ENCODE measurements around the gene NAT8L. TPM values are rescaled to one million over a fixed set of nuclear protein-coding genes. Genes with fewer than 3 reads are reported as not detected.

NAT8L gene
- total and polyA plus RNA-seq, 2 of the 13 experiments (the other 11 are each of a cell fraction or from before 2014, with no cell fraction given) = 2.2 to 3.3 TPM

GRCh38 chr4:2054217-2054616 lies 4.9 kb upstream of the NAT8L start (continued):
- TF ChIP-seq NONO (IDR thresholded peaks at IDR 0.05) = no peak
- TF ChIP-seq NONO (CRISPR knock-in tag; conservative IDR thresholded peaks at IDR 0.05) = no peak

GRCh38 chr4:2057382-2058065 lies 1.6 kb upstream of the NAT8L start:
- DNase-seq (ENCODE audit: low spot score) (no peak), ATAC-seq (no peak), FAIRE-seq (no peak)
- H3K27me3 ChIP-seq (ENCODE audit: control insufficient read depth in 1 of 2, insufficient read depth in 2 of 2, low read length in 2 of 2) = peaks cover 0 to 15% of the 10 kb centered on the region in 2 experiments; a peak in 4 of 5 replicates
- CTCF ChIA-PET (ENCODE audit: low intra/inter-chr PET ratio, low total read pairs) = no interaction called here
- POLR2A ChIA-PET = interaction anchor here (1.5 kb wide), 1 partner anchor 48 kb away, joined by 5 read pairs; no protein-coding TSS in a partner anchor
- H3K9me3 ChIP-seq (ENCODE audit: low read length) = no peaks in the 10 kb centered on the region
- 72% methylated on average over 26 of the region's 26 CpGs for WGBS (ENCODE audit: low lambda C conversion rate)
- intact Hi-C loops (cut with micrococcal nuclease; ENCODE audit: unreplicated experiment) = no loop called here
- no peak overlapping the region for H3K27ac ChIP-seq (ENCODE audit: extremely low read length, insufficient read depth, low read length)
- peaks cover 21% of the 10 kb centered on the region for H3K4me1 ChIP-seq (ENCODE audit: insufficient read depth, low read length)
- H3K4me3 ChIP-seq (replicated peaks in 1 of 3; ENCODE audit: insufficient read depth in 1 of 3, low read depth in 2 of 3, low read length in 3 of 3) = no peak overlapping the region
- in situ Hi-C loops (cut with HindIII; ENCODE audit: extremely low pct_ligation_motif_present, low pct_unique_long_range_greater_than_20kb) = no loop called here
- H2AFZ ChIP-seq (ENCODE audit: low read length) = no peak overlapping the region
- H3K36me3 ChIP-seq (replicated peaks in 1 of 2; ENCODE audit: control insufficient read depth in 1 of 2, insufficient read depth in 2 of 2, low read length in 2 of 2) = no peaks in the 10 kb centered on the region
- no peaks in the 10 kb centered on the region for H4K20me1 ChIP-seq (ENCODE audit: insufficient read depth, low read length)
- no peak overlapping the region for H3K9ac ChIP-seq (ENCODE audit: insufficient read depth, low read depth, low read length)
- no TSS peak for BruUV-seq (replicated peaks)
- no peak overlapping the region for H3K4me2 ChIP-seq (ENCODE audit: low read depth, low read length)
- H3K79me2 ChIP-seq (ENCODE audit: insufficient read depth, low read length) = no peaks in the 10 kb centered on the region
- TF ChIP-seq ZNF230 (CRISPR knock-in tag; IDR thresholded peaks at IDR 0.05) = no peak
- no peak for TF ChIP-seq PRMT3 (CRISPR knock-in tag; IDR thresholded peaks at IDR 0.05; ENCODE audit: borderline replicate concordance, low read depth)
- TF ChIP-seq BCL3 (CRISPR knock-in tag; IDR thresholded peaks at IDR 0.05) = no peak
- TF ChIP-seq ZMAT5 (CRISPR knock-in tag; IDR thresholded peaks at IDR 0.05; ENCODE audit: borderline replicate concordance, low read depth) = no peak
- TF ChIP-seq ZNF136 (CRISPR knock-in tag; IDR thresholded peaks at IDR 0.05; ENCODE audit: low read depth) = no peak
- no peak for TF ChIP-seq CREBL2 (CRISPR knock-in tag; IDR thresholded peaks at IDR 0.05; ENCODE audit: borderline replicate concordance)
- TF ChIP-seq ZFP36 (IDR thresholded peaks at IDR 0.05; ENCODE audit: borderline replicate concordance, low read depth, low read length, partially characterized antibody) = no peak
- no peak for TF ChIP-seq ZNF441 (CRISPR knock-in tag; IDR thresholded peaks at IDR 0.05; ENCODE audit: borderline replicate concordance)
- no peak for TF ChIP-seq PRDM10 (CRISPR knock-in tag; IDR thresholded peaks at IDR 0.05; ENCODE audit: low read depth)
- no peak for TF ChIP-seq KAT7 (CRISPR knock-in tag; IDR thresholded peaks at IDR 0.05; ENCODE audit: borderline replicate concordance)
- TF ChIP-seq ZNF704 (CRISPR knock-in tag; IDR thresholded peaks at IDR 0.05; ENCODE audit: borderline replicate concordance) = no peak
- no peak for TF ChIP-seq HNRNPUL1 (IDR thresholded peaks at IDR 0.05; ENCODE audit: low read depth, low read length)
- TF ChIP-seq ZNF740 (CRISPR knock-in tag; IDR thresholded peaks at IDR 0.05) = no peak
